Measurements from ENCODE around the gene MSLN.

The MSLN gene

GRCh38 chr16:796296-797119 lies 36.0 kb downstream of the MSLN start:
- in situ Hi-C loops (cut with HindIII; ENCODE audit: low sequenced_read_pairs) = no loop called here
- TF ChIP-seq CTCF (IDR thresholded peaks at IDR 0.05; ENCODE audit: low read depth, low read length, missing control alignments) = no peak

GRCh38 chr16:797120-797420 lies 36.5 kb downstream of the MSLN start:
- in situ Hi-C loops (cut with HindIII; ENCODE audit: low sequenced_read_pairs) = no loop called here
- DNase-seq (ENCODE audit: low read depth) = no peak

More at GRCh38 chr16:796296-797119, 36.0 kb downstream of the MSLN start:
- no peak overlapping the region for H3K4me3 ChIP-seq (ENCODE audit: low read depth, low read length)
- DNase-seq (ENCODE audit: low read depth) = no peak

GRCh38 chr16:797686-798085 lies 37.2 kb downstream of the MSLN start:
- H3K4me3 ChIP-seq (ENCODE audit: low read depth, low read length) = no peak overlapping the region
- no peak for TF ChIP-seq CTCF (IDR thresholded peaks at IDR 0.05; ENCODE audit: low read depth, low read length, missing control alignments)
- in situ Hi-C loops (cut with HindIII; ENCODE audit: low sequenced_read_pairs) = no loop called here
- no peak for DNase-seq (ENCODE audit: low read depth)

More at GRCh38 chr16:797120-797420, 36.5 kb downstream of the MSLN start:
- H3K4me3 ChIP-seq (ENCODE audit: low read depth, low read length) = no peak overlapping the region
- no peak for TF ChIP-seq CTCF (IDR thresholded peaks at IDR 0.05; ENCODE audit: low read depth, low read length, missing control alignments)

- no peak overlapping the region for H3K4me3 ChIP-seq (ENCODE audit: low read depth, low read length)
- DNase-seq (ENCODE audit: low read depth) = no peak
- TF ChIP-seq CTCF (IDR thresholded peaks at IDR 0.05; ENCODE audit: low read depth, low read length, missing control alignments) = no peak
- in situ Hi-C loops (cut with HindIII; ENCODE audit: low sequenced_read_pairs) = no loop called here
Measured at GRCh38 chr16:798666-799065, 38.1 kb downstream of the MSLN start.

GRCh38 chr16:799111-799947 lies 38.8 kb downstream of the MSLN start:
- in situ Hi-C loops (cut with HindIII; ENCODE audit: low sequenced_read_pairs) = no loop called here
- DNase-seq (ENCODE audit: low read depth) = no peak
- no peak overlapping the region for H3K4me3 ChIP-seq (ENCODE audit: low read depth, low read length)
- TF ChIP-seq CTCF (IDR thresholded peaks at IDR 0.05; ENCODE audit: low read depth, low read length, missing control alignments) = no peak

GRCh38 chr16:799948-800833 lies 39.7 kb downstream of the MSLN start, which contains the start of gene GNG13:
GNG13 (minus strand) TSS chr16:800734; CDS start chr16:799077, 1,657 bp downstream.
- in situ Hi-C loops (cut with HindIII; ENCODE audit: low sequenced_read_pairs) = no loop called here
- TF ChIP-seq CTCF (IDR thresholded peaks at IDR 0.05; ENCODE audit: low read depth, low read length, missing control alignments) = no peak
- no peak within 1 kb of the TSS for H3K4me3 ChIP-seq (ENCODE audit: low read depth, low read length)
- no peak for DNase-seq (ENCODE audit: low read depth)

Measured in astrocyte of the cerebellum (primary cell).